GM23338 (cell line): ENCODE data around the gene ERBB4. TPM values are rescaled to one million over a fixed set of nuclear protein-coding genes. Genes with fewer than 3 reads are reported as not detected.

Experiments used
- ATAC-seq: fragments of 200-7000 bp; cut with Tn5 transposase; 3 replicates; pipeline ENCODE4 v1.9.1; 2020
- DNase-seq: peaks from one replicate; pipeline ENCODE4 v3.0.0-alpha.2; 2015; ENCODE audit warnings: low spot score
- H2AFZ ChIP-seq: fragments of 200-600 bp; sonication (generic); 2 replicates; pipeline ENCODE4 v1.8.0; 2016; ENCODE audit warnings: antibody characterized with exemption, mild to moderate bottlenecking, moderate library complexity
- H3F3A ChIP-seq: fragments of 200-600 bp; sonication (generic); replicated peaks from 2 replicates; pipeline ENCODE4 v1.8.0; 2017; ENCODE audit warnings: antibody characterized with exemption, mixed run types, low read depth
- H3K27ac ChIP-seq: fragments of 200-600 bp; sonication (generic); 2 replicates; pipeline ENCODE4 v1.6.1; 2016; ENCODE audit warnings: low read depth
- H3K27me3 ChIP-seq: fragments of 200-600 bp; sonication (generic); 2 replicates; pipeline ENCODE4 v1.8.0; 2016; ENCODE audit warnings: mild to moderate bottlenecking, mixed run types, moderate library complexity; ENCODE audit not compliant: insufficient read depth
- H3K36me3 ChIP-seq: fragments of 200-600 bp; sonication (generic); 2 replicates; pipeline ENCODE4 v1.8.0; 2016; ENCODE audit warnings: mild to moderate bottlenecking; ENCODE audit not compliant: insufficient read depth
- H3K4me1 ChIP-seq: fragments of 200-600 bp; sonication (generic); 2 replicates; pipeline ENCODE4 v1.8.0; 2016; ENCODE audit warnings: mild to moderate bottlenecking, moderate library complexity; ENCODE audit not compliant: insufficient read depth
- H3K4me2 ChIP-seq: fragments of 200-600 bp; sonication (generic); 2 replicates; pipeline ENCODE4 v1.7.1; 2017; ENCODE audit warnings: mixed run types
- H3K4me3 ChIP-seq: fragments of 200-600 bp; sonication (generic); 2 replicates; pipeline ENCODE4 v1.6.1; 2016; ENCODE audit warnings: mixed run types
- H3K79me2 ChIP-seq: fragments of 200-600 bp; sonication (generic); replicated peaks from 2 replicates; pipeline ENCODE4 v1.8.0; 2017; ENCODE audit warnings: mild to moderate bottlenecking; ENCODE audit not compliant: insufficient read depth
- H3K9me2 ChIP-seq: fragments of 200-600 bp; sonication (generic); 2 replicates; pipeline ENCODE4 v1.8.0; 2017; ENCODE audit not compliant: insufficient read depth
- H4K20me1 ChIP-seq: fragments of 200-600 bp; sonication (generic); replicated peaks from 2 replicates; pipeline ENCODE4 v1.8.0; 2017; ENCODE audit warnings: mild to moderate bottlenecking; ENCODE audit not compliant: insufficient read depth
- H3K27ac Mint-ChIP-seq: 2 replicates; pipeline ENCODE4 v1.8.0; 2020; ENCODE audit warnings: inconsistent platforms, mild to moderate bottlenecking, moderate library complexity, mixed read lengths
- H3K27me3 Mint-ChIP-seq: 3 replicates; pipeline ENCODE4 v1.8.0; 2022; ENCODE audit warnings: low read depth, mild to moderate bottlenecking, moderate library complexity, mixed read lengths, inconsistent platforms; ENCODE audit not compliant: insufficient read depth, poor library complexity
- H3K36me3 Mint-ChIP-seq: 3 replicates; pipeline ENCODE4 v1.8.0; 2021; ENCODE audit warnings: low read depth, mild to moderate bottlenecking, inconsistent platforms, moderate library complexity, mixed read lengths
- H3K4me1 Mint-ChIP-seq: 3 replicates; pipeline ENCODE4 v1.8.0; 2020; ENCODE audit warnings: mild to moderate bottlenecking, inconsistent platforms, mixed read lengths
- H3K4me3 Mint-ChIP-seq: 3 replicates; pipeline ENCODE4 v1.8.0; 2021; ENCODE audit warnings: moderate library complexity, mild to moderate bottlenecking, inconsistent platforms, mixed read lengths
- H3K9me3 Mint-ChIP-seq: 3 replicates; pipeline ENCODE4 v1.8.0; 2020; ENCODE audit warnings: moderate library complexity, mild to moderate bottlenecking, inconsistent platforms, mixed read lengths
- CREB1 ChIP-seq: fragments of 250-450 bp; sonication (Bioruptor Pico); IDR thresholded peaks from 2 replicates; pipeline ENCODE4 v1.5.0; 2020; ENCODE audit warnings: low read depth, mild to moderate bottlenecking, moderate library complexity
- CTCF ChIP-seq, 2 experiments: fragments of 200-600 bp in 1 of 2; sonication (generic) in 1 of 2; conservative IDR thresholded peaks; 2 replicates each; pipeline versions ENCODE4 v1.5.1 to v1.6.1; 2016 to 2017; ENCODE audit warnings: antibody characterized with exemption in 2 of 2, low read depth in 2 of 2, mild to moderate bottlenecking in 2 of 2, moderate library complexity in 1 of 2
- ETS1 ChIP-seq: IDR thresholded peaks from 2 replicates; pipeline ENCODE4 v1.6.1; 2016; ENCODE audit warnings: antibody characterized with exemption
- EZH2 ChIP-seq: fragments of 200-600 bp; sonication (generic); IDR thresholded peaks from one replicate; pipeline ENCODE4 v1.8.0; 2017; ENCODE audit warnings: antibody characterized with exemption, mild to moderate bottlenecking, low read depth; ENCODE audit not compliant: unreplicated experiment
- EZH2phosphoT487 ChIP-seq: fragments of 200-600 bp; sonication (generic); IDR thresholded peaks from one replicate; pipeline ENCODE4 v1.8.1; 2018; ENCODE audit warnings: antibody characterized with exemption; ENCODE audit not compliant: unreplicated experiment
- JUNB ChIP-seq: IDR thresholded peaks from one replicate; pipeline ENCODE4 v1.6.1; 2016; ENCODE audit warnings: antibody characterized with exemption; ENCODE audit not compliant: unreplicated experiment
- NANOG ChIP-seq: IDR thresholded peaks from 2 replicates; pipeline ENCODE4 v1.6.1; 2016; ENCODE audit warnings: antibody characterized with exemption, borderline replicate concordance
- POLR2AphosphoS5 ChIP-seq: IDR thresholded peaks from 2 replicates; pipeline ENCODE4 v1.6.1; 2016; ENCODE audit warnings: antibody characterized with exemption, low read depth
- REST ChIP-seq: IDR thresholded peaks from one replicate; pipeline ENCODE4 v1.6.1; 2018; ENCODE audit warnings: antibody characterized with exemption; ENCODE audit not compliant: unreplicated experiment
- STAT1 ChIP-seq: IDR thresholded peaks from one replicate; pipeline ENCODE4 v1.6.1; 2016; ENCODE audit warnings: antibody characterized with exemption; ENCODE audit not compliant: unreplicated experiment
- ZNF114 ChIP-seq: fragments of 250-450 bp; sonication (Bioruptor Pico); IDR thresholded peaks from 2 replicates; pipeline ENCODE4 v1.5.0; 2020; ENCODE audit warnings: mild to moderate bottlenecking, moderate library complexity
- ZNF331 ChIP-seq: fragments of 250-450 bp; sonication (Bioruptor Pico); IDR thresholded peaks from 2 replicates; pipeline ENCODE4 v1.5.0; 2020; ENCODE audit warnings: low read depth, mild to moderate bottlenecking, moderate library complexity
- polyA plus RNA-seq: library from polyadenylated mRNA; unstranded; fragments of >200 nt; fragmentation: Nextera tagmentation; extraction: Ambion mirVana; gene quantifications from 2 replicates; pipeline ENCODE4 v1.2.1, GENCODE V29; 2016
- total RNA-seq: library from RNA; depleted of rRNA; stranded (reverse); fragments of >200 nt; shearing (Covaris generic); gene quantifications from 2 replicates; pipeline ENCODE4 v1.2.3, GENCODE V29; 2014

ERBB4 gene
- total and polyA plus RNA-seq, 2 experiments from 2014 or later, result 0.73 to 1.1 TPM

- Histone ChIP-seq H3K4me3 (no peak overlapping the region), H3K4me1 (no peaks in the 10 kb centered on the region), H2AFZ (no peak overlapping the region), H3F3A (no peaks in the 10 kb centered on the region), H3K9me2 (no peaks in the 10 kb centered on the region), H3K27me3 (no peaks in the 10 kb centered on the region), H3K4me2 (no peak overlapping the region), H3K36me3 (no peaks in the 10 kb centered on the region), H3K27ac (no peak overlapping the region), H3K79me2 (no peaks in the 10 kb centered on the region), H4K20me1 (no peaks in the 10 kb centered on the region)
- no peaks in the 10 kb centered on the region for H3K27me3 Mint-ChIP-seq
- DNase-seq, result peak; percentile 73
- TF ChIP-seq CTCF (conservative IDR thresholded peaks at IDR 0.05; ENCODE audit: low read depth in 2 of 2), result peak; percentile 71 to 85
- no peak for TF ChIP-seq EZH2
- H3K27ac Mint-ChIP-seq, result no peak overlapping the region
- no peaks in the 10 kb centered on the region for H3K36me3 Mint-ChIP-seq
- H3K4me1 Mint-ChIP-seq, result no peaks in the 10 kb centered on the region
- no peak overlapping the region for H3K4me3 Mint-ChIP-seq
- no peaks in the 10 kb centered on the region for H3K9me3 Mint-ChIP-seq
- peak; percentile 84 for ATAC-seq
Observed at GRCh38 chr2:212005085-212005671, 533.4 kb downstream of the ERBB4 start.

GRCh38 chr2:212001325-212001724 lies 537.3 kb downstream of the ERBB4 start:
- H3K27ac ChIP-seq, result no peak overlapping the region
- no peaks in the 10 kb centered on the region for H3K27me3 ChIP-seq
- TF ChIP-seq ZNF331 (CRISPR knock-in tag), result no peak
- TF ChIP-seq NANOG, result no peak
- TF ChIP-seq ZNF114, result no peak
- no peak for TF ChIP-seq REST
- TF ChIP-seq POLR2AphosphoS5, result no peak
- TF ChIP-seq JUNB, result no peak
- TF ChIP-seq CREB1 (CRISPR knock-in tag), result no peak
- TF ChIP-seq EZH2phosphoT487, result no peak
- no peak for TF ChIP-seq STAT1
- no peak for TF ChIP-seq EZH2
- no peak for TF ChIP-seq ETS1
- no peak for TF ChIP-seq CTCF (conservative IDR thresholded peaks at IDR 0.05; ENCODE audit: low read depth in 2 of 2)
- no peak overlapping the region for H2AFZ ChIP-seq
- no peak overlapping the region for H3K4me3 ChIP-seq
- Mint-ChIP-seq H3K27me3 (no peaks in the 10 kb centered on the region), H3K4me1 (no peaks in the 10 kb centered on the region), H3K9me3 (no peaks in the 10 kb centered on the region), H3K27ac (no peak overlapping the region), H3K4me3 (no peak overlapping the region), H3K36me3 (no peaks in the 10 kb centered on the region)
- H3F3A ChIP-seq, result no peaks in the 10 kb centered on the region
- H3K9me2 ChIP-seq, result no peaks in the 10 kb centered on the region
- H4K20me1 ChIP-seq, result no peaks in the 10 kb centered on the region
- H3K4me1 ChIP-seq, result no peaks in the 10 kb centered on the region
- H3K79me2 ChIP-seq, result no peaks in the 10 kb centered on the region
- DNase-seq (no peak), ATAC-seq (no peak)
- no peak overlapping the region for H3K4me2 ChIP-seq
- H3K36me3 ChIP-seq, result no peaks in the 10 kb centered on the region
